OCI-LY7 (cell line): ENCODE measurements around the gene IQSEC1. TPM values are rescaled to one million over a fixed set of nuclear protein-coding genes. Genes with fewer than 3 reads are reported as not detected.

Experiments used
- BruUV-seq: library from RNA; stranded (reverse); fragments of 400-500 nt; replicated peaks from 2 replicates; lab custom pipeline; 2021; lab: Mats Ljungman, UMichigan
- CTCF ChIA-PET: fragments of 300-600 bp; sonication (Branson Sonifier 250); formaldehyde crosslinking; loops from one replicate; lab custom pipeline; 2022; ENCODE audit warnings: antibody characterized with exemption; ENCODE audit not compliant: unreplicated experiment; lab: Charles Lee
- POLR2A ChIA-PET: fragments of 300-600 bp; sonication (Branson Sonifier 250); formaldehyde crosslinking; loops from one replicate; lab custom pipeline; 2022; ENCODE audit warnings: antibody characterized with exemption; lab: Charles Lee
- DNase-seq: peaks from one replicate; pipeline ENCODE4 v3.0.0-alpha.2; 2015; ENCODE audit warnings: low spot score
- H2AFZ ChIP-seq: fragments of 200-600 bp; sonication (generic), shearing (Covaris generic); 2 replicates; pipeline ENCODE4 v1.6.1; 2014; ENCODE audit warnings: mild to moderate bottlenecking, antibody characterized with exemption, low read length, moderate library complexity
- H3K27ac ChIP-seq: fragments of 200-600 bp; sonication (generic); 2 replicates; pipeline ENCODE4 v1.5.1; 2014; ENCODE audit warnings: mixed run types, low read depth, mild to moderate bottlenecking, moderate library complexity, low read length, inconsistent platforms; ENCODE audit not compliant: poor library complexity, severe bottlenecking
- H3K36me3 ChIP-seq: fragments of 200-600 bp; sonication (generic); 2 replicates; pipeline ENCODE4 v1.6.1; 2014; ENCODE audit warnings: mild to moderate bottlenecking, antibody characterized with exemption, low read length, moderate library complexity, mixed read lengths; ENCODE audit not compliant: insufficient read depth
- H3K4me1 ChIP-seq: fragments of 200-600 bp; sonication (generic); 2 replicates; pipeline ENCODE4 v1.5.1; 2014; ENCODE audit warnings: mild to moderate bottlenecking, low read length; ENCODE audit not compliant: insufficient read depth, poor library complexity, severe bottlenecking
- H3K4me2 ChIP-seq: fragments of 200-600 bp; sonication (generic); 2 replicates; pipeline ENCODE4 v1.6.1; 2014; ENCODE audit warnings: mild to moderate bottlenecking, low read length
- H3K4me3 ChIP-seq: fragments of 200-600 bp; sonication (generic); 2 replicates; pipeline ENCODE4 v1.5.1; 2014; ENCODE audit warnings: mild to moderate bottlenecking, low read depth, low read length; ENCODE audit not compliant: poor library complexity, severe bottlenecking
- H3K79me2 ChIP-seq: fragments of 200-600 bp; sonication (generic); 2 replicates; pipeline ENCODE4 v1.6.1; 2016; ENCODE audit warnings: low read depth, mild to moderate bottlenecking, low read length, moderate library complexity, mixed read lengths; ENCODE audit not compliant: insufficient read depth
- H3K9me2 ChIP-seq: fragments of 200-600 bp; sonication (generic); 2 replicates; pipeline ENCODE4 v1.6.1; 2016; ENCODE audit warnings: mild to moderate bottlenecking, low read length, mixed read lengths; ENCODE audit not compliant: insufficient read depth
- H3K9me3 ChIP-seq: fragments of 200-600 bp; sonication (generic); 2 replicates; pipeline ENCODE4 v1.6.1; 2014; ENCODE audit warnings: mild to moderate bottlenecking, mixed run types, low read length, mixed read lengths
- H4K20me1 ChIP-seq: fragments of 200-600 bp; sonication (generic); 2 replicates; pipeline ENCODE4 v1.6.1; 2014; ENCODE audit warnings: mild to moderate bottlenecking, antibody characterized with exemption, low read length, moderate library complexity, mixed read lengths; ENCODE audit not compliant: insufficient read depth
- EZH2phosphoT487 ChIP-seq: fragments of 200-600 bp; sonication (generic); IDR thresholded peaks from 2 replicates; pipeline ENCODE4 v1.6.1; 2018; ENCODE audit warnings: low read depth, borderline replicate concordance, mild to moderate bottlenecking, mixed run types, antibody characterized with exemption, low read length, moderate library complexity, mixed read lengths
- intact Hi-C: fragments of 100-400 bp; cut with micrococcal nuclease; formaldehyde crosslinking; loops from one replicate; pipeline ENCODE4 v1.10.0; 2022; ENCODE audit not compliant: unreplicated experiment
- total RNA-seq, 2 experiments: library from RNA; depleted of rRNA in 1 of 2; stranded (reverse); fragments of >200 nt in 1 of 2; shearing (Covaris generic) in 1 of 2; gene quantifications; 2 replicates each; pipeline ENCODE4 v1.2.3, GENCODE V29; 2014 to 2022
- TF ChIP-seq, protein P1 (sequence below): fragments of 200-600 bp; sonication (generic); conservative IDR thresholded peaks from 2 replicates; pipeline ENCODE4 v1.5.1; 2014; ENCODE audit warnings: mild to moderate bottlenecking, antibody characterized with exemption, low read length, moderate library complexity, mixed read lengths

The IQSEC1 gene
- total RNA-seq, 2 experiments from 2014 or later = 25.2 to 70.1 TPM

- TF ChIP-seq EZH2phosphoT487 = no peak
- TF ChIP-seq, protein P1, sequence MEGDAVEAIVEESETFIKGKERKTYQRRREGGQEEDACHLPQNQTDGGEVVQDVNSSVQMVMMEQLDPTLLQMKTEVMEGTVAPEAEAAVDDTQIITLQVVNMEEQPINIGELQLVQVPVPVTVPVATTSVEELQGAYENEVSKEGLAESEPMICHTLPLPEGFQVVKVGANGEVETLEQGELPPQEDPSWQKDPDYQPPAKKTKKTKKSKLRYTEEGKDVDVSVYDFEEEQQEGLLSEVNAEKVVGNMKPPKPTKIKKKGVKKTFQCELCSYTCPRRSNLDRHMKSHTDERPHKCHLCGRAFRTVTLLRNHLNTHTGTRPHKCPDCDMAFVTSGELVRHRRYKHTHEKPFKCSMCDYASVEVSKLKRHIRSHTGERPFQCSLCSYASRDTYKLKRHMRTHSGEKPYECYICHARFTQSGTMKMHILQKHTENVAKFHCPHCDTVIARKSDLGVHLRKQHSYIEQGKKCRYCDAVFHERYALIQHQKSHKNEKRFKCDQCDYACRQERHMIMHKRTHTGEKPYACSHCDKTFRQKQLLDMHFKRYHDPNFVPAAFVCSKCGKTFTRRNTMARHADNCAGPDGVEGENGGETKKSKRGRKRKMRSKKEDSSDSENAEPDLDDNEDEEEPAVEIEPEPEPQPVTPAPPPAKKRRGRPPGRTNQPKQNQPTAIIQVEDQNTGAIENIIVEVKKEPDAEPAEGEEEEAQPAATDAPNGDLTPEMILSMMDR = no peak
- intact Hi-C loops = no loop called here
- no peak for DNase-seq
- no peak overlapping the region for H2AFZ ChIP-seq
- H3K4me1 ChIP-seq = peaks cover 9% of the 10 kb centered on the region
- H3K27ac ChIP-seq = no peak overlapping the region
- H3K36me3 ChIP-seq = no peaks in the 10 kb centered on the region
- H3K4me2 ChIP-seq = no peak overlapping the region
- BruUV-seq = no TSS peak
- H3K79me2 ChIP-seq = no peaks in the 10 kb centered on the region
- CTCF ChIA-PET = interaction anchor here (0.6 to 1.5 kb wide), 3 partner anchors 9 to 467 kb away, joined by 3 read pairs; no protein-coding TSS in a partner anchor
- no peaks in the 10 kb centered on the region for H4K20me1 ChIP-seq
- no peak overlapping the region for H3K4me3 ChIP-seq
- POLR2A ChIA-PET = interaction anchor here (0.6 to 0.7 kb wide), 2 partner anchors 22 to 377 kb away, joined by 4 read pairs; partner anchors contain the start of gene HDAC11
- H3K9me3 ChIP-seq = no peaks in the 10 kb centered on the region
- H3K9me2 ChIP-seq = no peaks in the 10 kb centered on the region
Measured at GRCh38 chr3:13102386-13103345, 29.4 kb upstream of the IQSEC1 start.

DNA sequence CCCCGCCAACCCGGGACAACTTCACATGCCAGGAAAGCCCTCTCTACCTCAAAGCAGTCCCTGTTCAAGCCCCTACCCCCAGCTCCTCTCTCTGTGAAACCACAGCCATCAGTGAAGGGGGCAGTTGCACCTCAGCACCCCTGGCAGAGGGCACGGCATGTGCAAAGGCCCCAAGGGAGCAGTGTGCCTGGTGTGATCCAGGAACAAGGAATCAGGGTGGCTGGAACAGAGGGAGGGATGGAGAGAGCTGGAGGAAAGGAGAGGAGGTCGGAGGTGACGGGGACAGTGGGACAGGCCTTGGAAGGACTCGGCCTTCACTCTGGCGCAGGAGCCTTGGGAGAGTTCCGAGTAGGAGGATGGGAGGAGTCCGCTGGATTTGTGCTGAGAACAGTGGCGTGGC is 26.5 kb upstream of the IQSEC1 start:
- Histone ChIP-seq H3K4me3 (no peak overlapping the region), H3K79me2 (no peaks in the 10 kb centered on the region), H3K4me1 (peaks cover 9% of the 10 kb centered on the region), H3K36me3 (no peaks in the 10 kb centered on the region), H3K27ac (no peak overlapping the region), H2AFZ (no peak overlapping the region), H4K20me1 (no peaks in the 10 kb centered on the region), H3K4me2 (no peak overlapping the region), H3K9me3 (no peaks in the 10 kb centered on the region), H3K9me2 (no peaks in the 10 kb centered on the region)
- ChIA-PET POLR2A (interaction anchor here (0.9 to 1.4 kb wide), 2 partner anchors 10 to 306 kb away, joined by 3 to 8 read pairs; no protein-coding TSS in a partner anchor), CTCF (no interaction called here)
- intact Hi-C loops = loop anchor here (10.0 kb wide), 1 partner anchor 135 kb away; no protein-coding TSS in a partner anchor
- no peak for DNase-seq
- no peak for TF ChIP-seq EZH2phosphoT487
- TF ChIP-seq, protein P1 = no peak
- BruUV-seq = no TSS peak
